ENCODE results near the gene GRAMD1A.
"Not testable (repeated sequence)": the region's sequence is repeated elsewhere in the genome, so short reads cannot be mapped to it uniquely, and the experiment has no call there.

The GRAMD1A gene

DNA sequence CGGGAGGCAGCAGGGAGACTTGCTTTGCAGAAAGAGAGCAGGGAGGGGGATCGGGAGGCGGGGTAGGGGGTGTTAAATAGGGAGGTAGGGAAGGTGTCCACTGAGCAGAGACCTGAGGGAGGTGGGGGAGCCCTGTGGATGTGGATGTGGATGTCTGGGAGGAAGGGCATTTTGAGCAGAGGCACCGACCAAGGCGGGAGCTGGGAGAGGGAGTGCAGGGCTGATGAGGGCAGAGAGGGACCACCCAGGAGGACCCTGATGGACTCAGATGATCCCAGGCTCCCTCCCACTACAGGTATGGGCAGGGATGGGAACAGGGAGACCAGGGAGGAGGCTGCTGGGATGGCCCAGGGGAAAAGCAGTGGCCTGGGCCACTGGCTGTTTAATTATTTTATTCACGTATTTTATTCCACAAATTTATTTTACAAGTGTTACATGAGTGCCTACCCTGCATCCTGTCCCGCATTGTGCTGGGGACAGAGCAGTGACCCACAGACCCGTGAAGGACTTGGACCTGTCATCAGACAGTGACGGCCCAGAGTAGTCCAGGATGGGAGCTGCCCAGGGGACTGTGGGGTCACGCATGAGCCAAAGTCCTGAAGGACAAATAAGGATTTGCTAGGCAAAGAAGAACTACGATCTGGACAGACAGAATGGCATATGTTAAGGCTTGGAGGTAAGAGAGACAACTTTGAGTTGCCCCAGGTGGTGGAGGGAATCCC lies 5.3 kb downstream of the GRAMD1A start:
- no peak overlapping the region for H3K27ac ChIP-seq (ENCODE audit: low read depth, low read length)

GRCh38 chr19:35006007-35006341 lies 5.9 kb downstream of the GRAMD1A start:
- H3K9ac ChIP-seq (ENCODE audit: low read length); H3K27ac ChIP-seq (ENCODE audit: low read depth, low read length); H3K9me3 ChIP-seq (ENCODE audit: control insufficient read depth, insufficient read depth, low read depth, low read length); H3K27me3 ChIP-seq (ENCODE audit: control insufficient read depth, insufficient read depth, low read length); H3K4me3 ChIP-seq (ENCODE audit: low read depth, low read length): not testable (repeated sequence)
- H3K36me3 ChIP-seq (ENCODE audit: control insufficient read depth, insufficient read depth, low read length), result peaks cover 63% of the 10 kb centered on the region
- peaks cover 17% of the 10 kb centered on the region for H3K4me1 ChIP-seq (ENCODE audit: control insufficient read depth, insufficient read depth, low read length)

More for the DNA sequence above, 5.3 kb downstream of the GRAMD1A start:
- H3K27me3 ChIP-seq (ENCODE audit: control insufficient read depth, insufficient read depth, low read length), result no peaks in the 10 kb centered on the region
- H3K4me1 ChIP-seq (ENCODE audit: control insufficient read depth, insufficient read depth, low read length), result peaks cover 17% of the 10 kb centered on the region
- no peak overlapping the region for H3K4me3 ChIP-seq (ENCODE audit: low read depth, low read length)
- H3K9ac ChIP-seq (ENCODE audit: low read length), result no peak overlapping the region
- peaks cover 57% of the 10 kb centered on the region for H3K36me3 ChIP-seq (ENCODE audit: control insufficient read depth, insufficient read depth, low read length)
- no peaks in the 10 kb centered on the region for H3K9me3 ChIP-seq (ENCODE audit: control insufficient read depth, insufficient read depth, low read depth, low read length)

DNA sequence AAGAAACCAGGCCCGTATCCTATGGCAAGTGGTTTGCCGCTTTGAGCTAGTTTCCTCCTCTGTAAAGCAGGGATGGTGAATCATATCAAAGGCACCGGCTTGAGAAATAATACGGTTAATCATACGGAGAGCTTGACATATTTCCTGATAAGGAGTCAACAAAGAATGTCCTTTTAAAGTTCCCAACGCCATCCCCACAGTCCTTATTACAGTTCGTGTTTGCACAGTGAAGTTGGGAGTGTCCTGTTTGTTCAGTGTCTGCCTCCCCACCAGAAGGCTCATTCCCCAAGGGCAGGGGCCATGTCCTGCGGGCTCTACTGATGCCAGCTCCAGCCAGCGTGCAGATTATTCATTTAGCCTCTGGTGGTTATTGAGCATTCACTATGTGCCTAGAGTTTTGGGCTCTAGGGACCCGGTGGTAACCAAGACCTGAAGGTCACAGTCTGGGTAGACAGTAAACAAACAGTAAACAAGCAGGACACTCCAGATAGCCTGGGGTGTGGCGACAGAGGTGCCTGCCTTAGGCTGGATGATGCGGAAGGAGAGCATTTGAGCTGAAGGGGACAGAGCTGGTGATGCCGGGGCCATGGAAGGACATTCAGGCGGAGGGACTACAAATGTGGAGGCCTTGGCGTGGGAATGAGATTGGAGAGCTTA lies 6.3 kb downstream of the GRAMD1A start:
- Histone ChIP-seq H3K4me1 (ENCODE audit: control insufficient read depth, insufficient read depth, low read length) (peaks cover 13% of the 10 kb centered on the region), H3K27ac (ENCODE audit: low read depth, low read length) (no peak overlapping the region), H3K9me3 (ENCODE audit: control insufficient read depth, insufficient read depth, low read depth, low read length) (no peaks in the 10 kb centered on the region), H3K9ac (ENCODE audit: low read length) (no peak overlapping the region), H3K27me3 (ENCODE audit: control insufficient read depth, insufficient read depth, low read length) (no peaks in the 10 kb centered on the region), H3K4me3 (ENCODE audit: low read depth, low read length) (no peak overlapping the region), H3K36me3 (ENCODE audit: control insufficient read depth, insufficient read depth, low read length) (peaks cover 68% of the 10 kb centered on the region)

DNA sequence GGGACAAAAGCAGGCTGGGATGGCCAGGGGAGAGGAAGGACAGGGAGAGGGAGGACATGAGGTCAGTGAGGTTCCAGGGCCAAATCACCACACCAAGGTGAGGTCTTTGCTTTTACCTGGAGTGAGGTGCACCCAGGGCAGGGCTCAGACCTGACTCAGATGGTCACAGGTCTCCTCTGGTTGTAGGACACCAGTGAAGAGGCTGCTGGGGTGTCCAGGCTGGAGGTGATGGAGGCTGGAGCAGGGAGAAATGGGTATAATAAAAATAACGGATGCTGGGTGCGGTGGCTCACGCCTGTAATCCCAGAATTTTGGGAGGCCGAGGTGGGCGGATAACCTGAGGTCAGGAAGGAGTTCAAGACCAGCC lies 6.9 kb downstream of the GRAMD1A start:
- Histone ChIP-seq H3K36me3 (ENCODE audit: control insufficient read depth, insufficient read depth, low read length) (peaks cover 70% of the 10 kb centered on the region), H3K4me1 (ENCODE audit: control insufficient read depth, insufficient read depth, low read length) (peaks cover 12% of the 10 kb centered on the region), H3K9ac (ENCODE audit: low read length) (no peak overlapping the region)

DNA sequence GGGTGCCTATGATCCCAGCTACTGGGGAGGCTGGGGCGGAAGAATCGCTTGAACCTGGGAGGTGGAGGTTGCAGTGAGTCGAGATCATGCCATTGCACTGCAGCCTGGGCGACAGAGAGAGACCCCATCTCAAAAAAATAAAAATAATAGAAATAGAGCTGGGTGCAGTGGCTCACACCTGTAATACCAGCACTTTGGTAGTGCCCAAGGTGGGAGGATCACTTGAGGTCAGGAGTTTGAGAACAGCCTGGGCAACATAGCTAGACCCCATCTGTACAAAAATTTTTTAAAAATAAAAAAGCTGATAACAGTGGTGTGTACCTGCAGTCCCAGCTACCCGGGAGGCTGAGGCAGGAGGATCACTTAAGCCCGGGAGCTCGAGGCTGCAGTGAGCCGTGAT lies 7.3 kb downstream of the GRAMD1A start:
- Histone ChIP-seq H3K36me3 (ENCODE audit: control insufficient read depth, insufficient read depth, low read length) (peaks cover 72% of the 10 kb centered on the region), H3K4me1 (ENCODE audit: control insufficient read depth, insufficient read depth, low read length) (peaks cover 12% of the 10 kb centered on the region)
- not testable (repeated sequence) for H3K27ac ChIP-seq (ENCODE audit: low read depth, low read length)

More for the DNA sequence above, 6.9 kb downstream of the GRAMD1A start:
- Histone ChIP-seq H3K9me3 (ENCODE audit: control insufficient read depth, insufficient read depth, low read depth, low read length) (no peaks in the 10 kb centered on the region), H3K27ac (ENCODE audit: low read depth, low read length) (no peak overlapping the region), H3K4me3 (ENCODE audit: low read depth, low read length) (no peak overlapping the region), H3K27me3 (ENCODE audit: control insufficient read depth, insufficient read depth, low read length) (no peaks in the 10 kb centered on the region)

GRCh38 chr19:35008891-35009341 lies 8.8 kb downstream of the GRAMD1A start:
- no peaks in the 10 kb centered on the region for H3K9me3 ChIP-seq (ENCODE audit: control insufficient read depth, insufficient read depth, low read depth, low read length)
- peaks cover 3% of the 10 kb centered on the region; the same call in 1 of the 2 replicates for H3K4me1 ChIP-seq (ENCODE audit: control insufficient read depth, insufficient read depth, low read length)
- H3K9ac ChIP-seq (ENCODE audit: low read length), result no peak overlapping the region
- no peak overlapping the region for H3K27ac ChIP-seq (ENCODE audit: low read depth, low read length)
- no peaks in the 10 kb centered on the region for H3K27me3 ChIP-seq (ENCODE audit: control insufficient read depth, insufficient read depth, low read length)
- no peak overlapping the region for H3K4me3 ChIP-seq (ENCODE audit: low read depth, low read length)
- peaks cover 81% of the 10 kb centered on the region for H3K36me3 ChIP-seq (ENCODE audit: control insufficient read depth, insufficient read depth, low read length)

More for the DNA sequence above, 7.3 kb downstream of the GRAMD1A start:
- not testable (repeated sequence) for H3K27me3 ChIP-seq (ENCODE audit: control insufficient read depth, insufficient read depth, low read length); H3K9ac ChIP-seq (ENCODE audit: low read length); H3K4me3 ChIP-seq (ENCODE audit: low read depth, low read length); H3K9me3 ChIP-seq (ENCODE audit: control insufficient read depth, insufficient read depth, low read depth, low read length)

GRCh38 chr19:35009424-35010415 lies 9.6 kb downstream of the GRAMD1A start:
- no peaks in the 10 kb centered on the region for H3K9me3 ChIP-seq (ENCODE audit: control insufficient read depth, insufficient read depth, low read depth, low read length)
- H3K27ac ChIP-seq (ENCODE audit: low read depth, low read length), result no peak overlapping the region
- no peak overlapping the region for H3K9ac ChIP-seq (ENCODE audit: low read length)
- peaks cover 3% of the 10 kb centered on the region; the same call in 1 of the 2 replicates for H3K4me1 ChIP-seq (ENCODE audit: control insufficient read depth, insufficient read depth, low read length)
- H3K36me3 ChIP-seq (ENCODE audit: control insufficient read depth, insufficient read depth, low read length), result peaks cover 81% of the 10 kb centered on the region
- no peaks in the 10 kb centered on the region for H3K27me3 ChIP-seq (ENCODE audit: control insufficient read depth, insufficient read depth, low read length)
- no peak overlapping the region for H3K4me3 ChIP-seq (ENCODE audit: low read depth, low read length)

DNA sequence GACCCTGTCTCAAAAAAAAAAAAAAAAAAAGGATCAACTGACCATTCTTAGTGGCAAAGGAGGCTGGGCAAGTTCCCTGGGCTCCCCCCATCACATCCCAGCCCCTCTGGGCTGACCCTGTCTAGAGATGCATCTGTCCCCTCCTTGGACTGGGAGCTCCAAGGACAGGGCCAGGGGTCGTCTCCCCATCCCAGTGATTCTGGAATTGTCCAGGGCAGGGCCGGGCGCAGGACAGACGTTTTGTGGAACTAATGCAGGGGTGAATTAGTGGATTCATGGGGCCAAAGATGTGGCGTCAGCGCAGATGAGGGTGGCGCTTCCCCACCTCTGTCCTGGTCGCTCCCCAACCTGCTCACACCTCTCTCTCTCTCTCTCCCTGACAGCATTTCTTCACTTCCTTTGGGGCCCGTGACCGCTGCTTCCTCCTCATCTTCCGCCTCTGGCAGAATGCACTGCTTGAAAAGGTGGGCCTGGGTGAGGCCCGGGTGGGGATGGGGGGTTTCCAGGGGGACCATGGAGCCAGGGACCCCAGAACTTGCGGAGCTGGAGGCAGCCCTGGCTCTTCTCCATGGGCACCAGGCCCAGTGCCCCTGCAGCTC lies 11.1 kb downstream of the GRAMD1A start:
- H3K27me3 ChIP-seq (ENCODE audit: control insufficient read depth, insufficient read depth, low read length), result no peaks in the 10 kb centered on the region
- H3K36me3 ChIP-seq (ENCODE audit: control insufficient read depth, insufficient read depth, low read length), result peaks cover 83% of the 10 kb centered on the region
- H3K27ac ChIP-seq (ENCODE audit: low read depth, low read length), result no peak overlapping the region
- H3K4me3 ChIP-seq (ENCODE audit: low read depth, low read length), result no peak overlapping the region
- no peaks in the 10 kb centered on the region for H3K9me3 ChIP-seq (ENCODE audit: control insufficient read depth, insufficient read depth, low read depth, low read length)
- H3K4me1 ChIP-seq (ENCODE audit: control insufficient read depth, insufficient read depth, low read length), result peaks cover 3% of the 10 kb centered on the region; the same call in 1 of the 2 replicates
- H3K9ac ChIP-seq (ENCODE audit: low read length), result no peak overlapping the region

DNA sequence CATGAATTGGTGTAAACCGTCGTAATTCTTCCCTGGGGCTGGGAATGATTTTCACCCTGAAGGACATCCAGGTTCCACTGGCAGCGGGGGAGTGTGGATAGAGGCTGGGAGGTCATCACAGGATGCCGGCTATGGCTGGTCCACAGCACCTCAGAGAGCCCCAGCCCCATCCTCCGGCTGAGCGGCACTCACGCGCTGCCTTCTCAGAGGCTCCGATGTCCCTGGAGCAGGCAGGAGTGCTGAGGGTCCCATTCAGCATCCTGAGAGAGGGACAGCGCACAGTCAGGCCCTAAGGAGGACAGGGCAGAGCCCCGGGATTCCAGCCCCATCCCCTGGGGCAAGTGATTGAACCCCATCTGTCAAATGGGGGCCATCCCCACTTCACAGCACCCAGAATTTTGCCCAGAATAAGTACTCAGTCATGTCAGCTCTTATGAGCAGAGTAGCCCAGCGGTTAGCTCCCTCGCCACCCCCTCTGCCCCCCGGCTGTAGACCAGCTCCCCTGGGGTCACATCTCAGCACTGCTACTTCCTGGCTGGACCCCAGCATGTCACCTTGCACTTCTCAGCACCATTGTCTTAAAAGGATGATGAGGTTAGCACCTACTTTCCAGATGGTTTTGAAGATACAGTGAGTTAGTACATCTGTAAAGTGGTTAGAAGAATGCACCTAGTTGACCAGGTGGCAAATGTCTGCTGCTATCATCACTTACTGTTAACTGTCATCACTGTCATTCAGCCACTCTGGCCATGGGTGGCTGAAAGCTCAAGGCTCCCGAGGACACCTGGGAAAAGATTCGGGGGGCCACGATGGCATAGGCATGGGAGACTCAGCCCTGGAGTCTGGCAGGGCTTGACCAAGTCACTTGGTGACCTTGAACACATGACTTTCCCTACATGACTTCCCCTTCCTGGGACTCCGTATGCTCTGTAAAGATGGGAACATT lies 11.9 kb downstream of the GRAMD1A start:
- no peak overlapping the region for H3K9ac ChIP-seq (ENCODE audit: low read length)
- H3K36me3 ChIP-seq (ENCODE audit: control insufficient read depth, insufficient read depth, low read length), result peaks cover 81% of the 10 kb centered on the region
- H3K27ac ChIP-seq (ENCODE audit: low read depth, low read length), result no peak overlapping the region
- H3K9me3 ChIP-seq (ENCODE audit: control insufficient read depth, insufficient read depth, low read depth, low read length), result no peaks in the 10 kb centered on the region
- H3K4me1 ChIP-seq (ENCODE audit: control insufficient read depth, insufficient read depth, low read length), result peaks cover 3% of the 10 kb centered on the region; the same call in 1 of the 2 replicates
- H3K4me3 ChIP-seq (ENCODE audit: low read depth, low read length), result no peak overlapping the region
- no peaks in the 10 kb centered on the region for H3K27me3 ChIP-seq (ENCODE audit: control insufficient read depth, insufficient read depth, low read length)

All from HUES6 (cell line).